ENCODE results near the gene SLC38A9.
A peak's percentile ranks its signal among the peaks of the same experiment; 100 is the strongest.
"Not testable (repeated sequence)": the region's sequence is repeated elsewhere in the genome, so short reads cannot be mapped to it uniquely, and the experiment has no call there.

Gene SLC38A9
- total RNA-seq = 14.3 reads per million, percentile 39 among the genes with 10 or more reads in this experiment

GRCh38 chr5:55712023-55712859, at the start of gene SLC38A9:
Gene SLC38A9 (minus strand): TSS chr5:55712324. CDS start chr5:55697958, 14,366 bp downstream.
- peak; percentile 92 for DNase-seq

- not testable (repeated sequence) for DNase-seq
These were observed 49.6 kb upstream of the SLC38A9 start for GRCh38 chr5:55761721-55762120.

- DNase-seq = no peak
These were observed 46.6 kb upstream of the SLC38A9 start for GRCh38 chr5:55758714-55759113.

GRCh38 chr5:55758231-55758630, 46.1 kb upstream of the SLC38A9 start:
- DNase-seq = no peak

- no peak for DNase-seq
These were observed 38.4 kb upstream of the SLC38A9 start for GRCh38 chr5:55750499-55750898.

GRCh38 chr5:55750063-55750462, 37.9 kb upstream of the SLC38A9 start:
- DNase-seq = no peak

- DNase-seq = no peak
These were observed 37.3 kb upstream of the SLC38A9 start for GRCh38 chr5:55749387-55749786.

GRCh38 chr5:55747778-55748318, 35.7 kb upstream of the SLC38A9 start:
- no peak for DNase-seq

GRCh38 chr5:55742778-55743177, 30.7 kb upstream of the SLC38A9 start:
- no peak for DNase-seq

GRCh38 chr5:55737793-55738192, 25.7 kb upstream of the SLC38A9 start, which contains the start of gene DDX4:
Gene DDX4 (plus strand): TSS chr5:55738061. CDS start chr5:55738964, 903 bp downstream.
- no peak for DNase-seq

- no peak for DNase-seq
These were observed 22.5 kb upstream of the SLC38A9 start for GRCh38 chr5:55734658-55735057.

- DNase-seq = no peak
These were observed 20.5 kb upstream of the SLC38A9 start for GRCh38 chr5:55732585-55732984.

GRCh38 chr5:55731848-55732247, 19.7 kb upstream of the SLC38A9 start:
- DNase-seq = no peak

GRCh38 chr5:55724281-55724680, 12.2 kb upstream of the SLC38A9 start:
- DNase-seq = no peak

- no peak for DNase-seq
These were observed 8.1 kb upstream of the SLC38A9 start for GRCh38 chr5:55720188-55720703.

- not testable (repeated sequence) for DNase-seq
These were observed 6.9 kb upstream of the SLC38A9 start for GRCh38 chr5:55719026-55719425.

GRCh38 chr5:55715519-55716078, 3.5 kb upstream of the SLC38A9 start:
- no peak for DNase-seq

- DNase-seq = no peak
These were observed 2.6 kb upstream of the SLC38A9 start for GRCh38 chr5:55714749-55715148.

- DNase-seq = no peak
These were observed 2.2 kb upstream of the SLC38A9 start for GRCh38 chr5:55714339-55714738.

GRCh38 chr5:55713871-55714270, 1.7 kb upstream of the SLC38A9 start:
- DNase-seq = no peak

GRCh38 chr5:55711507-55712022, 559 bp downstream of the SLC38A9 start:
- no peak for DNase-seq

- DNase-seq = no peak
These were observed 3.4 kb downstream of the SLC38A9 start for GRCh38 chr5:55708732-55709131.

- DNase-seq = no peak
These were observed 5.9 kb downstream of the SLC38A9 start for GRCh38 chr5:55706230-55706629.
